Nephron (organoid): Measurements from ENCODE around the gene SAP30.

Source experiments
- H3K27ac Mint-ChIP-seq, 3 experiments: 2 replicates each; pipeline ENCODE4 v1.8.0; 2020; ENCODE audit warnings: mixed read lengths in 3 of 3, mild to moderate bottlenecking in 2 of 3, moderate library complexity in 1 of 3
- H3K27me3 Mint-ChIP-seq: 2 replicates; pipeline ENCODE4 v1.8.0; 2021; ENCODE audit warnings: low read depth, mild to moderate bottlenecking, moderate library complexity, mixed read lengths
- H3K36me3 Mint-ChIP-seq: 2 replicates; pipeline ENCODE4 v1.8.0; 2020; ENCODE audit warnings: low read depth, mixed read lengths
- H3K4me1 Mint-ChIP-seq: 2 replicates; pipeline ENCODE4 v1.8.0; 2020; ENCODE audit warnings: mixed read lengths
- H3K4me3 Mint-ChIP-seq, 3 experiments: 2 replicates each; pipeline ENCODE4 v1.8.0; 2020; ENCODE audit warnings: mild to moderate bottlenecking in 3 of 3, mixed read lengths in 3 of 3, moderate library complexity in 2 of 3
- H3K9me3 Mint-ChIP-seq: 2 replicates; pipeline ENCODE4 v1.8.0; 2020; ENCODE audit warnings: mixed read lengths
- TF ChIP-seq, protein P1 (sequence below), 3 experiments: fragments of 200-600 bp; sonication (generic); IDR thresholded peaks; one replicate each; pipeline ENCODE4 v1.5.0; 2021; ENCODE audit warnings: antibody characterized with exemption in 3 of 3; ENCODE audit not compliant: unreplicated experiment in 3 of 3

Gene SAP30

DNA sequence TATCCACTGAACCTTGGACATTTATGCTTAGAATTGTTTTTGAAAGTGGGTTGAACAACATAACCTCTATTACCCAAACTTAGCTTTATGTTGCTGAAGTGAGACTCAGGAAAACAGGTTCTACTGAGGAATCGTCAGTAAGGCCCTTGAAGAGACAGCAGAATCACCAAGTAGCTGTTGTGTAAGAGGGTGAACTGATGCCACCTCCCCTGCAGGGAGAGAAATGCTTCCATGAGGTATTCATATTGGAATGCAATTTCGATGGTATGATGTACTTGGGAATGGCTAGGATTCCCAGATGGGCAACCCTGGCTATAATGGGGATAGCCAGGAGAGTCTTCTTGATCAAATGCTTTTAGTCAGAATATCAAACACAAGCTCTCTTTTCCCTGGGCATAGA, 32.3 kb downstream of the SAP30 start:
- Mint-ChIP-seq H3K36me3 (peaks cover 16% of the 10 kb centered on the region), H3K4me1 (no peaks in the 10 kb centered on the region), H3K9me3 (no peaks in the 10 kb centered on the region), H3K27ac (no peak overlapping the region), H3K4me3 (no peak overlapping the region), H3K27me3 (no peaks in the 10 kb centered on the region)
- TF ChIP-seq, protein P1, sequence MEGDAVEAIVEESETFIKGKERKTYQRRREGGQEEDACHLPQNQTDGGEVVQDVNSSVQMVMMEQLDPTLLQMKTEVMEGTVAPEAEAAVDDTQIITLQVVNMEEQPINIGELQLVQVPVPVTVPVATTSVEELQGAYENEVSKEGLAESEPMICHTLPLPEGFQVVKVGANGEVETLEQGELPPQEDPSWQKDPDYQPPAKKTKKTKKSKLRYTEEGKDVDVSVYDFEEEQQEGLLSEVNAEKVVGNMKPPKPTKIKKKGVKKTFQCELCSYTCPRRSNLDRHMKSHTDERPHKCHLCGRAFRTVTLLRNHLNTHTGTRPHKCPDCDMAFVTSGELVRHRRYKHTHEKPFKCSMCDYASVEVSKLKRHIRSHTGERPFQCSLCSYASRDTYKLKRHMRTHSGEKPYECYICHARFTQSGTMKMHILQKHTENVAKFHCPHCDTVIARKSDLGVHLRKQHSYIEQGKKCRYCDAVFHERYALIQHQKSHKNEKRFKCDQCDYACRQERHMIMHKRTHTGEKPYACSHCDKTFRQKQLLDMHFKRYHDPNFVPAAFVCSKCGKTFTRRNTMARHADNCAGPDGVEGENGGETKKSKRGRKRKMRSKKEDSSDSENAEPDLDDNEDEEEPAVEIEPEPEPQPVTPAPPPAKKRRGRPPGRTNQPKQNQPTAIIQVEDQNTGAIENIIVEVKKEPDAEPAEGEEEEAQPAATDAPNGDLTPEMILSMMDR (IDR thresholded peaks at IDR 0.05; ENCODE audit: unreplicated experiment in 3 of 3), result no peak

DNA sequence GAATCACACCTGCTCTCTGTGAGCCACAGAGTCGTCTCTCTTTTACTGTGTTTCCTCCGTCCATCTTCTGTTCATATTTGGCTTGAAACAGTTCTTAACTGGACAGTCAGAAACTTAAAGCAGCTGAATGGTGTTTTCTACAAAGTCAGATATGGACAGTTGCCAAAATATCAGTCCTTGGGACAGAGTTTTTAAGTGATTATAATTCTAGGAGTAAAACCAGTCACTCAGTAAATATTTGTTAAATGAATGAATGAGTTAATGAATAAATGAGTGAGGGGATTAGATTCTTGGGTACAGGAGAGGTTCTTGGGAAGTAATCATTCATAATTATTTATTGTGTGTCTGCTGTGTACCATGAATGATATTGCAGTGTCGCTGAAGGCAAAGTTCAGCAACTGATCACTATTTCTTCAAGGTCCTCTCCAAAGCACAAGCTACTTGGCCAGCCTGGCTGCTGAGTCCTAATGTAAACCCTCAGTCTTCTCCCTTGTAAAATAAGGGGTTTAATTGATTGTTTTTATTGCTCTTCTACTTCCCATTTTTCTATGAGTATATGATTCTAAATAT, 33.6 kb downstream of the SAP30 start:
- no peak overlapping the region for H3K4me3 Mint-ChIP-seq
- TF ChIP-seq, protein P1 (IDR thresholded peaks at IDR 0.05; ENCODE audit: unreplicated experiment in 3 of 3), result no peak
- H3K36me3 Mint-ChIP-seq, result peaks cover 16% of the 10 kb centered on the region
- H3K27ac Mint-ChIP-seq, result no peak overlapping the region
- H3K9me3 Mint-ChIP-seq, result no peaks in the 10 kb centered on the region
- H3K27me3 Mint-ChIP-seq, result no peaks in the 10 kb centered on the region
- no peaks in the 10 kb centered on the region for H3K4me1 Mint-ChIP-seq

DNA sequence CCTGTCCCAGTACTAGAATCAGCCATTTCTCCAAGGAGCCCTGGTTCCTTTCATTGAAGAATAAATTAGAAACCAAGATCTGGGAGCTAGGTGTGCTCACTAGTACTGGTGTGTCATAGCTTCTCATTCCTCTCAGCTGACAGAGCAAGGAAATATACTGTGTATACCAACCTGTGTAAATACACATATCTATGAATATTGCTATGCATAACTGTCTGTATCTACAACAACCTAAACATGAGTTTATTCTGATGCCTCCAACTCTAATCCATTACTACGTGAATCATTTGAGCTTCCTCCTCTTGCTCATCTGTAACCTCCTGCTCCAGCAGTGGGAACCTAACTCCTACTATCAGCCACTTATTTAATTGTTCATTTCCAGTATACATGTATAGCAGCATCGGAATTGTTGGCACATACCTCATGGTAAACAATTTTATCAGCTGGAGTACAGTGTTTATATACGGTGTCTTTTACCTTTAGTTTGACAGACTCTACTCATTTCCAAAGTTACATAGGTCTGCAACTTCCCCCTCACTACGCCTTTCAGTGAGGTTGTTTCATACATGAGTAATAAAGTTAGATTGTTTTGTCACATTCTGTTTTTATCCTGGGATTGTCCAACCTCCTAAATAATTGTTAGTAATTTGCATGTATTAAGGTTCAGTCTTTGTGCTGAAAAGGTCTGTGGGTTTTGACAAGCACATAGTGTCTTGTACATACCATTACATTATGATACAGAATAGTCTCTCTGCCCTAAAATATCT, 35.3 kb downstream of the SAP30 start:
- H3K27me3 Mint-ChIP-seq, result no peaks in the 10 kb centered on the region
- H3K4me1 Mint-ChIP-seq, result no peaks in the 10 kb centered on the region
- H3K9me3 Mint-ChIP-seq, result no peaks in the 10 kb centered on the region
- peaks cover 16% of the 10 kb centered on the region for H3K36me3 Mint-ChIP-seq
- TF ChIP-seq, protein P1 (IDR thresholded peaks at IDR 0.05; ENCODE audit: unreplicated experiment in 3 of 3), result no peak
- no peak overlapping the region for H3K27ac Mint-ChIP-seq
- no peak overlapping the region for H3K4me3 Mint-ChIP-seq

- TF ChIP-seq, protein P1 (IDR thresholded peaks at IDR 0.05; ENCODE audit: unreplicated experiment in 3 of 3), result no peak
Observed at GRCh38 chr4:173410079-173410478, 39.3 kb downstream of the SAP30 start.

DNA sequence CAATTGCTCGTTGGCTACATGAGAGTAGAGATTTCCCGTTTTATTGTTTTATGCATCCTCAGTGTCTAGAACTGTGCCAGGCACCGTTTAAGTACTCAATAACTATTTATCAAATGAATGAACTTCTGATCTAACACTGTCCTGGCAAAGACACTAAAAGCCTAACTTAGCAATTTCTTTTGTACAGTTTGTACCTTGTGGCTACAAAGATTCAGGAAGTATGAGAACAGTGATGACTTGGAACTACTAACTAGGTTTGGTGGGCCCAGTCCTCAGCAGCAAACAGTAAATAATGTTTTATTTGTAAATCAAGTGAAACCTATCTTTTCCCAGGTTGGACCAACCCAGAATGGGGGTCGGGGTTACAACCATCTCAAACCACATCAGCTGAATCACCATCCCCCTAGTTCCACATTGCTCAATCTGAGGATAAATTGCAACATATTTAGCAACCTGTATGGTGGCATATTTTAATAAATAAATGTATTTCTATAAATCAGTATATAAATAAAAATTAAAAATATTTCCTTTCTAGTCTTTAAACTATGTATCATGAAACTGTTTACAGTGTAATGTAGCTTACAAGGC, 40.4 kb downstream of the SAP30 start:
- Mint-ChIP-seq H3K27ac (no peak overlapping the region), H3K4me1 (no peaks in the 10 kb centered on the region), H3K9me3 (no peaks in the 10 kb centered on the region), H3K27me3 (no peaks in the 10 kb centered on the region), H3K4me3 (no peak overlapping the region), H3K36me3 (peaks cover 8% of the 10 kb centered on the region)
- TF ChIP-seq, protein P1 (IDR thresholded peaks at IDR 0.05; ENCODE audit: unreplicated experiment in 3 of 3), result no peak

More at GRCh38 chr4:173410079-173410478, 39.3 kb downstream of the SAP30 start:
- no peak overlapping the region for H3K27ac Mint-ChIP-seq
- H3K9me3 Mint-ChIP-seq, result no peaks in the 10 kb centered on the region
- H3K4me3 Mint-ChIP-seq, result no peak overlapping the region
- H3K27me3 Mint-ChIP-seq, result no peaks in the 10 kb centered on the region
- H3K36me3 Mint-ChIP-seq, result peaks cover 18% of the 10 kb centered on the region
- no peaks in the 10 kb centered on the region for H3K4me1 Mint-ChIP-seq
